ENCODE results near the gene FRG2C.
A peak's percentile ranks its signal among the peaks of the same experiment; 100 is the strongest.
"Not testable (repeated sequence)": the region's sequence is repeated elsewhere in the genome, so short reads cannot be mapped to it uniquely, and the experiment has no call there.

Gene FRG2C

GRCh38 chr3:75658411-75659107, 5.6 kb upstream of the FRG2C start:
- POLR2A ChIA-PET; H3K9me3 ChIP-seq (ENCODE audit: control extremely low read depth in 1 of 5, control insufficient read depth in 4 of 5, insufficient read depth in 2 of 5, low read depth in 1 of 5, low read length in 4 of 5); H3K4me1 ChIP-seq (ENCODE audit: control extremely low read depth in 1 of 4, control insufficient read depth in 4 of 4, insufficient read depth in 4 of 4, low read length in 3 of 4); CTCF ChIA-PET; H3K27me3 ChIP-seq (replicated peaks in 2 of 5; ENCODE audit: control insufficient read depth in 4 of 5, insufficient read depth in 5 of 5, low read length in 4 of 5); H3K36me3 ChIP-seq (ENCODE audit: control insufficient read depth in 4 of 4, insufficient read depth in 4 of 4, low read length in 3 of 4); H3K27ac ChIP-seq (ENCODE audit: insufficient read depth in 1 of 2, low read depth in 1 of 2, low read length in 2 of 2, poor library complexity in 1 of 2, severe bottlenecking in 2 of 2): not testable (repeated sequence)
- peak in 2 of 3 donors; percentile 34 to 62 for DNase-seq
- H3K4me3 ChIP-seq (ENCODE audit: control insufficient read depth in 1 of 7, extremely low read depth in 1 of 7, insufficient read depth in 4 of 7, low read depth in 2 of 7, low read length in 6 of 7): peak overlapping the region; percentile 52 to 88 (median 77)
- WGBS (ENCODE audit: insufficient coverage): 0% methylated on average over 30 of the region's 42 CpGs

- CTCF ChIA-PET; H3K4me1 ChIP-seq (ENCODE audit: control extremely low read depth in 1 of 4, control insufficient read depth in 4 of 4, insufficient read depth in 4 of 4, low read length in 3 of 4); H3K9me3 ChIP-seq (ENCODE audit: control extremely low read depth in 1 of 5, control insufficient read depth in 4 of 5, insufficient read depth in 2 of 5, low read depth in 1 of 5, low read length in 4 of 5); POLR2A ChIA-PET; H3K27ac ChIP-seq (ENCODE audit: insufficient read depth in 1 of 2, low read depth in 1 of 2, low read length in 2 of 2, poor library complexity in 1 of 2, severe bottlenecking in 2 of 2); DNase-seq; H3K36me3 ChIP-seq (ENCODE audit: control insufficient read depth in 4 of 4, insufficient read depth in 4 of 4, low read length in 3 of 4); H3K27me3 ChIP-seq (replicated peaks in 2 of 5; ENCODE audit: control insufficient read depth in 4 of 5, insufficient read depth in 5 of 5, low read length in 4 of 5): not testable (repeated sequence)
- H3K4me3 ChIP-seq (ENCODE audit: control insufficient read depth in 1 of 7, extremely low read depth in 1 of 7, insufficient read depth in 4 of 7, low read depth in 2 of 7, low read length in 6 of 7): peak overlapping the region in 6 of 7 experiments; percentile 72 to 88 (median 78)
Measured at GRCh38 chr3:75659108-75659433, 5.1 kb upstream of the FRG2C start.

GRCh38 chr3:75665626-75666025, 1.5 kb downstream of the FRG2C start:
- CTCF ChIA-PET; DNase-seq; H3K36me3 ChIP-seq (ENCODE audit: control insufficient read depth in 4 of 4, insufficient read depth in 4 of 4, low read length in 3 of 4); POLR2A ChIA-PET; H3K4me3 ChIP-seq (ENCODE audit: control insufficient read depth in 1 of 7, extremely low read depth in 1 of 7, insufficient read depth in 4 of 7, low read depth in 2 of 7, low read length in 6 of 7); H3K27ac ChIP-seq (ENCODE audit: insufficient read depth in 1 of 2, low read depth in 1 of 2, low read length in 2 of 2, poor library complexity in 1 of 2, severe bottlenecking in 2 of 2): not testable (repeated sequence)
- Histone ChIP-seq H3K4me1 (ENCODE audit: control extremely low read depth in 1 of 4, control insufficient read depth in 4 of 4, insufficient read depth in 4 of 4, low read length in 3 of 4) (peaks cover 0 to 22% (median 11%) of the 10 kb centered on the region in 4 experiments), H3K9me3 (ENCODE audit: control extremely low read depth in 1 of 5, control insufficient read depth in 4 of 5, insufficient read depth in 2 of 5, low read depth in 1 of 5, low read length in 4 of 5) (peaks cover 0 to 12% (median 4%) of the 10 kb centered on the region in 5 experiments), H3K27me3 (replicated peaks in 2 of 5; ENCODE audit: control insufficient read depth in 4 of 5, insufficient read depth in 5 of 5, low read length in 4 of 5) (peaks cover 3 to 48% (median 15%) of the 10 kb centered on the region in 5 experiments)
- WGBS (ENCODE audit: insufficient coverage): 75% methylated on average over 9 of the region's 9 CpGs

- H3K27ac ChIP-seq (ENCODE audit: insufficient read depth in 1 of 2, low read depth in 1 of 2, low read length in 2 of 2, poor library complexity in 1 of 2, severe bottlenecking in 2 of 2); H3K36me3 ChIP-seq (ENCODE audit: control insufficient read depth in 4 of 4, insufficient read depth in 4 of 4, low read length in 3 of 4); CTCF ChIA-PET; POLR2A ChIA-PET: not testable (repeated sequence)
- peaks cover 0 to 11% (median 4%) of the 10 kb centered on the region in 5 experiments for H3K9me3 ChIP-seq (ENCODE audit: control extremely low read depth in 1 of 5, control insufficient read depth in 4 of 5, insufficient read depth in 2 of 5, low read depth in 1 of 5, low read length in 4 of 5)
- H3K4me1 ChIP-seq (ENCODE audit: control extremely low read depth in 1 of 4, control insufficient read depth in 4 of 4, insufficient read depth in 4 of 4, low read length in 3 of 4): peaks cover 0 to 39% (median 23%) of the 10 kb centered on the region in 4 experiments
- H3K4me3 ChIP-seq (ENCODE audit: control insufficient read depth in 1 of 7, extremely low read depth in 1 of 7, insufficient read depth in 4 of 7, low read depth in 2 of 7, low read length in 6 of 7): peak overlapping the region in 5 of 7 experiments; percentile 6 to 63 (median 13)
- H3K27me3 ChIP-seq (replicated peaks in 2 of 5; ENCODE audit: control insufficient read depth in 4 of 5, insufficient read depth in 5 of 5, low read length in 4 of 5): peaks cover 3 to 67% (median 20%) of the 10 kb centered on the region in 5 experiments
- 42% methylated on average over 42 of the region's 46 CpGs for WGBS (ENCODE audit: insufficient coverage)
- peak in 2 of 3 donors; percentile 37 to 44 for DNase-seq
Measured at GRCh38 chr3:75667757-75668701, 3.9 kb downstream of the FRG2C start.

- H3K9me3 ChIP-seq (ENCODE audit: control extremely low read depth in 1 of 5, control insufficient read depth in 4 of 5, insufficient read depth in 2 of 5, low read depth in 1 of 5, low read length in 4 of 5); POLR2A ChIA-PET; CTCF ChIA-PET; H3K27ac ChIP-seq (ENCODE audit: insufficient read depth in 1 of 2, low read depth in 1 of 2, low read length in 2 of 2, poor library complexity in 1 of 2, severe bottlenecking in 2 of 2); H3K36me3 ChIP-seq (ENCODE audit: control insufficient read depth in 4 of 4, insufficient read depth in 4 of 4, low read length in 3 of 4); DNase-seq: not testable (repeated sequence)
- peaks cover 3 to 62% (median 16%) of the 10 kb centered on the region in 5 experiments for H3K27me3 ChIP-seq (replicated peaks in 2 of 5; ENCODE audit: control insufficient read depth in 4 of 5, insufficient read depth in 5 of 5, low read length in 4 of 5)
- H3K4me3 ChIP-seq (ENCODE audit: control insufficient read depth in 1 of 7, extremely low read depth in 1 of 7, insufficient read depth in 4 of 7, low read depth in 2 of 7, low read length in 6 of 7): peak overlapping the region in 3 of 7 experiments; percentile 63 to 72 (median 72)
- 52% methylated on average over 53 of the region's 53 CpGs for WGBS (ENCODE audit: insufficient coverage)
- H3K4me1 ChIP-seq (ENCODE audit: control extremely low read depth in 1 of 4, control insufficient read depth in 4 of 4, insufficient read depth in 4 of 4, low read length in 3 of 4): peaks cover 0 to 39% (median 23%) of the 10 kb centered on the region in 4 experiments
Measured at GRCh38 chr3:75668759-75669347, 4.7 kb downstream of the FRG2C start.

- H3K27ac ChIP-seq (ENCODE audit: insufficient read depth in 1 of 2, low read depth in 1 of 2, low read length in 2 of 2, poor library complexity in 1 of 2, severe bottlenecking in 2 of 2); POLR2A ChIA-PET; H3K36me3 ChIP-seq (ENCODE audit: control insufficient read depth in 4 of 4, insufficient read depth in 4 of 4, low read length in 3 of 4); CTCF ChIA-PET; H3K9me3 ChIP-seq (ENCODE audit: control extremely low read depth in 1 of 5, control insufficient read depth in 4 of 5, insufficient read depth in 2 of 5, low read depth in 1 of 5, low read length in 4 of 5): not testable (repeated sequence)
- Histone ChIP-seq H3K4me3 (ENCODE audit: control insufficient read depth in 1 of 7, extremely low read depth in 1 of 7, insufficient read depth in 4 of 7, low read depth in 2 of 7, low read length in 6 of 7) (peak overlapping the region in 4 of 7 experiments; percentile 23 to 72 (median 68)), H3K4me1 (ENCODE audit: control extremely low read depth in 1 of 4, control insufficient read depth in 4 of 4, insufficient read depth in 4 of 4, low read length in 3 of 4) (peaks cover 0 to 39% (median 23%) of the 10 kb centered on the region in 4 experiments), H3K27me3 (replicated peaks in 2 of 5; ENCODE audit: control insufficient read depth in 4 of 5, insufficient read depth in 5 of 5, low read length in 4 of 5) (peaks cover 3 to 67% (median 13%) of the 10 kb centered on the region in 5 experiments)
- peak in 2 of 3 donors; percentile 25 to 44 for DNase-seq
- WGBS (ENCODE audit: insufficient coverage): 30% methylated on average over 71 of the region's 71 CpGs
Measured at GRCh38 chr3:75669348-75670297, 5.5 kb downstream of the FRG2C start.
